ENCODE measurements around the gene TSKU. TPM values are rescaled to one million over a fixed set of nuclear protein-coding genes. Genes with fewer than 3 reads are reported as not detected.

TSKU gene
- total RNA-seq, 8 experiments from 2014 or later = 12.1 to 95.3 (median 23.0) TPM

- 80 to 100% (median 86%) methylated on average over 1 to 2 of the region's 3 CpGs; no CpG with 5 or more reads in 5 of the 10 experiments for WGBS, 10 experiments
- H3K4me1 ChIP-seq (replicated peaks in 1 of 2) = no peaks in the 10 kb centered on the region
- in situ Hi-C loops (cut with MboI; ENCODE audit: low pct_unique_long_range_greater_than_20kb in 2 of 9, low sequenced_read_pairs in 9 of 9, unreplicated experiment in 9 of 9) = no loop called here
- no peak for ATAC-seq (replicated peaks in 6 of 8)
- no peak overlapping the region for H3K27ac ChIP-seq
- H3K4me3 ChIP-seq = no peak overlapping the region
Observed at GRCh38 chr11:76845069-76845468, 61.9 kb downstream of the TSKU start.

DNA sequence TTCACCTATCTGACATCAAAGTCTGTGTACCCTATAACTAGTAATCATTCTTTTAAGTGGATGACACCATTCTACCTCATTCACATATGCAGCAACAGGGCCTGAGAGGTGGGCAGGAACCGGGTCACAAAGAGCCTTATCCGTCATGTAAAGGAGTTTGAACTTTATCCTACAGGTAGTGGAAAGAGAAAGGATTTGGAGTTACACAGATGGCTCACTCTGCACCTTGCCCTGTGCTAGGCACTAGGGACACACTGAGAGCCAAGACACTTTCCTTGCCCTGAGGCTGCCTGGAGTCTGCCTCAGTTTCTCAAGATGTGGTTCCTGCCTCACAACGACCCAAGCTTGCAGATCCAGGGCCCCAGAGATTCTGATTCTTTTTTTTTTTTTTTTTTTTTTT lies 63.3 kb downstream of the TSKU start:
- 52 to 92% (median 85%) methylated on average over 1 to 3 of the region's 3 CpGs; no CpG with 5 or more reads in 4 of the 10 experiments for WGBS, 10 experiments
- no peak overlapping the region for H3K27ac ChIP-seq

More for the DNA sequence above, 63.3 kb downstream of the TSKU start:
- in situ Hi-C loops (cut with MboI; ENCODE audit: low pct_unique_long_range_greater_than_20kb in 2 of 9, low sequenced_read_pairs in 9 of 9, unreplicated experiment in 9 of 9) = no loop called here
- ATAC-seq (replicated peaks in 6 of 8) = no peak
- Histone ChIP-seq H3K4me3 (no peak overlapping the region), H3K4me1 (replicated peaks in 1 of 2) (no peaks in the 10 kb centered on the region)

Other genes with a start within 250 kb of the TSKU start
- gene LRRC32, start 112.6 kb upstream of the TSKU start, total RNA-seq = 10 to 100 TPM in 1 of 8 experiments, 1 to 10 TPM in 1, under 1 TPM in 6; 0.27 to 12.5 (median 0.62) TPM
- gene ACER3, start 77.6 kb downstream of the TSKU start, total RNA-seq = 10 to 100 TPM in 3 of 8 experiments, 1 to 10 TPM in 5; 7.1 to 15.8 (median 9.2) TPM